Stromal cell of bone marrow (primary cell): ENCODE data around the gene SRI.

Experiments used
- DNase-seq: peaks from one replicate; pipeline ENCODE4 v3.0.0-alpha.2; 2012; ENCODE audit warnings: low read depth

Gene SRI

DNA sequence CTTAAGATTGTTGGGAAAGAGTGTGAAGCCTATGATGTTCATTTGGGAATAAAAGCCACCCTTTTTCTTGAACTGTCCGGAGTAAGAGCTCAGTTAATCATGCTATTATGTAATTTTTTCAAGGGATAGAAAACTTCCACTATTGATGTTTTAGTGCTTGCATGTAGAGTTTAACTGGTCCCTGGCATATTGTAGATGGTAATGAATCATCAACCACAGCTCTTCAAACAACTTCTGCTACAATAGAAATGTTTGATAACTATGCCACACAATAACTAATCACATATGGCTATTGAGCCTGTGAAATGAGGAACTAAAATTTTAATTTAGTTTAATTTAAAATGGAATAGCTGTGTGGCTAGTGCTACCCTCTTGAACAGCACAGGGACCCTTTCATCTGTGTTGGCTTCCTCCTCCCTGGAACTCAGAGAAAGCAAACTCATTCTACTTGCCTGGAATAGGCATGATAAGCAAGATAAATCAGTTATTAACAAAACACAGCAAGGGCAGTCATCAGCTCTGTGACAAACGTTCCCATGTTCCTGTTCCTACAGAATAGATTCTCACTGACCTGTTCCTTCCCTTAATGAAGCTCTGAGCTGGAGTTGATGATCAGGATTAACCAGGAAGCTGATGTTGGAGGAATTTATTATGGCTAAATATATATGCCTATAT, 4.9 kb upstream of the SRI start:
- DNase-seq, result peak; percentile 53

DNA sequence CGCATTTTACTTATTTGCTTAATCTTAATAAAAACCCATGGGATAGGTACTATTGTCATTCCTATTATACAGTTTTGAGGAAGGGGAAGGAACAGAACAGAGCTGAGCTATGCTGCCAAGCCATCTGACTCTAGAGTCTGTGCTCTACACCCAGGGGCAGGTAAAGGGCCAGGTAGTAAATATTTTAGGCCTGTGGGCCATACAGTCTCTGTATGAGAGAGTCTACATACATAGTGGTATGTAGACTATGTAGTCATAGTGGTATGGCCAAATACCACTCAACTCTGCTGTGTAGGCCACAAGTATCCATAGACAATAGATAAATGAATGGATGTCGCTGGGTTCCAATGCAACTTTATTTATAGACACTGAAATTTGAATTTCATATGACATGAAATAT, 3.4 kb upstream of the SRI start:
- DNase-seq, result no peak

DNA sequence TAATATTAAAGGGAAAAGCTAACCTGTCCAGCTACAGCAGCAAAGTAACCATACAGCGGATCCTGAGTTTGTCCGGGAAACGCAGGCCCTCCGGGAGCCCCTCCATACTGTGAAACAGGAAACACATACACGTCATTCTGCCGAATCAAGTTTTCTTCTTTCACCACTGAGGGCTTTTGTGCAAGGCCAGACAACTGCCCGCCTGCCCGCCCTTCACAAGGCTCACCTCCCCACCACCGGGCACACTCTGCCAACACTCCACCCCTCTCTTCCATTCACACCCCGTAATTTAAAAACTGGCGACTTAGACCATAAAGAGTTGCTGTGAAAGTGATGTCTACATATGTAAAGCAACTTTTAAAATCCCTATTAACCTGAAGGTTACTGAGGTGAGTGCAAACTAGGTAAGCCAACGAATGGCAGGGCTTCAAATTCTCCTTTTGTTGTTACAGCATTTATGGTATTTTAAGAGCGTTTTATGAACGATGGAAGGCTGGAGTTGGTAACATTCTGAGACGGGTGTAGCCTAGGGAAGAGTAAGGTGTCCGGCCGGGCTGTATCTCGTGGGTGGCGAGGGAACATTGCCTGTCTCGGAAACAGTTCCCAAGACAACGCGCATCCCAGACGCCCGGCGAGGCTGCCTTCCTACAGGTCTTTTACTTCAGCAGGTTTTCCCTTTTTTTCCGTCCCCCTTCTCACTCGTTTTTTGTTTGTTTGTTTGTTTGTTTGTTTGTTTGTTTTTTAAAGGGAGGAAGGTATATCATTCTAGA, 817 bp downstream of the SRI start:
- DNase-seq, result peak; percentile 42

DNA sequence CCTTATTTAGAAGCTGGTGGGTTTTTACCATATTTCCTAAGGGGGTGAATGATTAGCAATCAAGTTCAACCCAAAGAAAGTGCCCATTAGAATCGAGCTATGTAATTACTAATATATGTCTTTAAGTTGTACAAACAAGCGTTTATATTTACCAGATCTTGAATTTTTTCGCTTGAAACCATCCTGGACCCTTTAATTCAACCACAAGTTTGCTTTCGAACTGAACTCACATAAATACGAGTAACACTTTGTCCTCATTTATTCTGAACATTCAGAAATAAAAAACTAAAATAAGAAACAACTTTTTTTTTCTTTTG, 1.5 kb downstream of the SRI start:
- no peak for DNase-seq

DNA sequence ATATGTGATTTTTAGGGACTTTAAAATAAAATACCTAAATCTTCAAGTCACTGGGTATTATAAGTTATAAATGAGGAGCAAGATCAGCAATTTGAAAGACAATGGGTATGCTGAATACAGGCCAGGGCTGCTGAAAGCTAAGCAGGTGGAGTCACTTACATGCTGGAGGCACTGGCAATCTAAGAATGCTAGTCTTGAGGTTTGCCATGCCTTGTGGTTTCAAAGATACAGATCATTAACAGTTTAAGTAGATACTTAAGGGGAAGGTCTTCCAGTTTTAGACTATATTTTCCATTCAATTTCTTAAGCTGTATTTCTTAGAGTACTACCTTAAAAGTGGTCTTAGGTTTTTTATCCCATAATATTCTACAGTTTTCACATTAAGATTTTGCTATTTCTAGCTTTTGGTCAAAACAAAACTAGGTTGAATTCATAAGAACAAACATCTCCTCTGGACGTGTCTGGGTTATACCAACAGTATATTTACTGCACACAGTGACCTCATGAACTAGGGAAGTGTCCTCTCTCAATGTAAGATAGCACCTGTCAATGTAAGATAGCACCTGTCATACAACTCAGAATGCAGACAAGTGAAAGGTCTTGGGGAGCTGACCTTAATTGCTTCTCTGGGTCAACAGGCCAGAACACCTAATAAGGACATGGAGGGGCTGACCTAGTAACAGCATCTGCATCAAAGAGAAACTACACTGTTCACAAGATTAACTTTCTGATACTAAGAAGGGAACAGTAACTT, 2.0 kb downstream of the SRI start:
- DNase-seq, result no peak

DNA sequence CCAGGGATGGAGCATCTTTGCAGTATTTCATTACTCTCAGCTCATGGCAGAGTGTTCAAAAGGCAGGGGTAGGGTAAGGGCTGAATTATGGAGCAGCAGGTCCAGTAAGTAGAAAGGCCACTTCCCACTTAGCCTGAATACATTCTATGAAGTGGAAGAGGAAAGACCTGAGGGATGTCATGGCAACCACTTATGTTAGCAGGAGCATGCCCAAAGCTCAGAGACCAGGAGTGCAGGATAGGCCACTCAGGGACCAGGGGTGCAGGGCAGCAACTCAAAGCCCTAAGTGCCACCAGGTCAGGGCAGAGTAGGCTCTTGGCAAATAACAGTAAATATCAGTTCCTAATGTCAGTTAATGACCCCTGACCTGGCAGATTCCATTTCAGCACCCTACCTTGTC, 3.6 kb downstream of the SRI start:
- no peak for DNase-seq

DNA sequence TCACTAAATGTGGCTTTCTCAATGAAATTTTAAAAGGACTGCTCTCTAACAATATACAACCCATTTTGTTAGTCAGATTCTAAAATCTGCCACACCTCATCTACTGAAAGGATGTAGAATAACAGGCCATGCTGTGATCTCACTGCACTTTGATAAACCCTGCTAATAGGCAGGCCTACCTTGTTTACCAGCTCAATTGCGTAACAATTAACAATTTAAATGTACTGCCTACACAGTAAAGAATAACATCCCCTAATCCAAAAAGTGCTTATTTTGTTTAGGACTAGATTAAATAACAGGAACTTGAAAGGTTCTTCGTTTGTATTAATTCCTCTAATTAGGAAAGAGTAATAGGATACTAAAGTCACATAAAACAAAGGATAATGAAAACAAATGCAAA, 4.5 kb downstream of the SRI start:
- no peak for DNase-seq

DNA sequence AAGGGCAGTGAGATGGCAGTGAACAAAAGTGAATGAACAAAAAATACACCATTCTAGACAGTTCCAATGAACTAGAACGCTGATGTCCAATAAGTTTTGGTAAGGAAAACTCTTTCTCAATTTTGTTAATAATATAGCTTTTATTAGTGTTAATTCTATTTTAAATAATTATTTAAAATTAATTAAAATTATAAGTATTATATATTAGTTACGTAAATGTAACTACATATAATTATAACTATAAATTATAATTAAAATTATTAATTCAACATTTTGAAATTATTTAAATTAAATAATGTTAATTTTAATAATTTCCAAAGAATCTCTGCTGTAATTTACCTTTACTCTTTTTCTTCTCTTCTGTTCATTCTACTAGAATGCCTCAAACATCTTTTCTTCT, 5.4 kb downstream of the SRI start:
- no peak for DNase-seq

DNA sequence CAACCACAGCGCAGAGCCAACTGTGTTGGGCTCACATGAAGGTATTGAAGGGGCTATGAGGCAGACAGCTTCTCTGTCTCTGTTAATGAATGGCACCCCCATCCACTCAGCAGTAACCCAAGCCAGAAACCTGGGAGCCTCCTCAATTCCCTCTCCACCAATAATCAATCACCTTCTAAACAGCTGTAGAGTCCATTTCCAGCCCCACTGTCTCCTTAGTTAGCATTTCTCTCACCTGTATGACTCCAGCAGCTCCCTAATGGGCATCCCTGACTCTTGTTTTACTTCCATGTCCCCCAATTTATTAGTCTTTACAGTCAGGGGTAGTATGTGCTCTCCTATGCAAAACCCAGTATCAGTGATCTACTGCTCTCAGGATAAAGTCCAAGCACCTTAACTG, 6.9 kb downstream of the SRI start:
- no peak for DNase-seq

DNA sequence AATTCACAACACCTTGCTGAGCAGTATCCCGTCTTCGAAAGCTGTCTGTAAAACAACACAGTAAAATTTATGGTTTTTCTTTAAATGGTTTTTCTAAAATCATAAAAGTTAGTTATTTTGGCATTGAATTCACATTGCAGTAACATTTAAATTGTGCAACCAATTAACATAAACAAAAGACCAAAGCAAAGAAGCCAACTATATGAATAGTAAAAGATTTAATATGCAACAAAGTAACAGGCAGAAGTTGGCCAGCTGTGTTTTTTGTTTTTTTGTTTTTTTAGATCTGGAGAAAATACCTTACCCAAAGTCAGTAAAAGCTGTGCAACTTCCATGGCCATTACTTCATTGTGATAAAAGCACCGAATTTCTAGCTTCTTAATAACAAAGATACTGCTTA, 11.3 kb downstream of the SRI start:
- no peak for DNase-seq

DNA sequence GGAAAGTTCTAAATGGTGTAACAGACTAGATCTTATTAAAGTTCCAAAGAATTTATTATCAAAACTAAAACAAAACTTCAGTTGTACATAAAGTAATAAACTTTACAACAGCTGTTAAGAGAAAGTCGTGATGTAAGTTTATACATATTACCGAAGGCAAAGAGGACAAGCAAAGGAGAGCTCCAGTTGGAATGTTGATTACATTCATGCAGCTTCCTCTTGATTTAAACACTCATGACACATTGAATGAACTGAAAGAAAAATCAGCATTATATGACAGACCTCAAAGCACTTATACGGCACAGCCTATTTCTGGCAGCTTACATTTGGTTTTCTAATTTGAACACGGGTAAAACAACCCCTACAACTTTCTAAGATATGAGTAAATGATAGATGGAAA, 13.6 kb downstream of the SRI start:
- DNase-seq, result no peak

DNA sequence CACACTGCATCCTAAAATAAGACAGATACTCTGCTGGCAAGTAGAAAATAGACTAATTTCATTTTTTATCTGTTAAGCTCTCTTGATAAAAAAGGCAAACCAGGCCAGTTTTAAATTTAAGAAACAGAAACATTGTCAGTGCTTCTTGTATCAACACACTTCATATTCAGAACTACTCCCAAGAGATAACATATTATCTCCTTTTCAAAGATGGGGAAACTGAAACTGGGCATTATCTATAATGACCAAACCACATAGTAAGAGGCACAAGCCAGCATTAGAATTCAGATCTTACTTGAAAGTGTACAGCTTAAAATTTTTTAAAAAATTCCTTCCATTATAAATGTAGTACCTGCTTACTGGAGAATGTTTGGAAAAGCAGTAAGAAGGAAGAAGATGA, 14.7 kb downstream of the SRI start:
- DNase-seq, result no peak

DNA sequence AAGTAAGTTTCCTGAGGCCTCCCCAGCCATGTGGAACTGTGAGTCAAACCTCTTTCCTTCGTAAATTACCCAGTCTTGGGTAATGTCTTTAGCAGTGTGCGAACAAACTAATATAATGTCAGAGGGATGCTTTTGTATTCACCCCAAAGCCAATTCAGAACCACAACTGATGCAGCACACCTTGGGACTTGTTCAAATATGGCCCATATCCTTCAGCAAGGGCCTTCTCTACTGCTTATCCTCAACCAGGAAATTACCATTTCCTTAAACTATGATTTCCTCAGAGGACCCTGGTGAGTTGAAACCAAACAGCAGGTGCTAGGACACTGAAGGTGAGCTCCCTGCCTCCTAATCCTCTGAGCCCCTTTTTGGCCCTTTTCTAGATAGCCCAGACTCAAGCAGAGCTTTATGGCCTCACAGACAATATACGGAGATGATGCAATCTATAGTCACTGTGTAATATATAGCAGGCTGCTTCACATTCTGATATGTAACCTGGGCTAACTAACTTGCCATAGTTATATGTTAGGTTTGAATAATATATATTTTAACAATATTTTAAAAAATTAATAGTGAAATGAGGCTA, 15.2 kb downstream of the SRI start:
- DNase-seq, result no peak

DNA sequence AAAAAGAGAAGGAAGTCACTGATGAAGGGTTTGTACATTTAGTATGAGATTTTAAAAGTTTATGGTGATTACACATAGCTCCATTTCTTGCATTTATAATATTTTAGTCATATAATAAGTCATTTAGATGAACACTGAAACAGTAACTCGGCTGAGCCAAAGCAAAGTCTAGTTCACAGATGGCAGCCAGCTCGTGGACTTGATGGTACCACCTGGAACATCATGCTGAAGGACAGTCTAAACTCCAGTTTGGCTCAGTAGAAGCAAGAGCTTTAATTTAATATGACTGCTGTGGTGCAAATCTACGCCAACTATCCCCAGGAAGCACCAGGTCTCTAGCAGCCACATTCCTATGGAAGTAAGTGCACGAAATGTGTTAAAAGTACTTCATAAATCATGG, 16.4 kb downstream of the SRI start:
- no peak for DNase-seq

DNA sequence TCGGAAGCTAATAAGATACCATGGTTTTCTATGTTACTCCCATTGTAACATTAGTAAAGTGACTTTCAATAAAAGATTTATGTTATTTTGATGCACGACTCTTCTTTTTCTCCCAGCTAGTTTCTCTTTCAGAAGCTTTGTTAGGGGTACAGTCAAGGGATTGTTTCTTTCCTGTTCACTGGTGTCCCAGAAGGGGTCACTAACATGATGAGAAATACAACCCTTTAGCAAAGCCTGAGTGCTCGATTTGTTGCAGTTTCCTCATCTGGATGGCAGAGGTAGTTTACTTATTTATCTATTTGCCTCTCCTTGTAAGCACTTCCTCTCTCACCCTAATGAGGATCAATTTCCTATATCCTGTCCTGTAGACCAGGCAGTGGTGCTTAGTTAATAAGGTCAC, 17.0 kb downstream of the SRI start:
- DNase-seq, result no peak

DNA sequence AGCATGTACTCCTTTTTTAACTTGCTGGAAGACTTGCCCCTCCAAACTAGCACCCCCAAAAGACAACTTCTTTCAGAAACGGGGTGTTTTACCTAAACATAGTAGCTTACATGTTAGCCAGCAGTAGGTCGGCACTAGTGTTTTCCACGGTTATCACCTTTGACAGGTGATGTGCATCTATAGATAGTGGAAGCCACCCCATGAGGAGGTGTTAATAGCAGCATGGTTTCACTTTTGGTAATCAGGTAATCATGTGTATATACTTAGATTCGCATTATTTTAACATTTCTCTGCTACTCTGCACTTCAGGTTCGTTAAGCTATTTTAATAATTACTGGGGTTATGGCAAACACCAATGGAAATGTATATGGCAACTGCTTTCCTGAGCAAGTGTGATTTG, 17.6 kb downstream of the SRI start:
- DNase-seq, result no peak

DNA sequence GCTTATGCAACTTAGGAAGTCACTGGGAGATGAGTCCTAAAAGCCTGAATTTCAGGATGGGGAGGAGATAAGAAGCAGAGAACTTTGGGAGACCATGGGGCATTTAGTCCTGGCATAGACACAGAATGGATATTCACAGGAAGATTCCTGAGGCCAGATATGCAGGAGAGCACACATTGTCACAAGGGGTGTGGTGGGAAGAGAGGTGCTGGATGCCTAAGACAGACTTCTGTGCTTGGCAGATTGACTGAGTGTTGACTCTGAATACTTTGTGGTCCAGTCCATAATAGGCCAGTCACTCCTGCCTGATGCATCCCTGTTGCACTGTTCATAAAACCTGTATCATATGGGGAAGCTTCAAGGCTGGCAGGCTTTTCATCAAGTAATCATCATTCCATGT, 18.5 kb downstream of the SRI start:
- DNase-seq, result no peak

DNA sequence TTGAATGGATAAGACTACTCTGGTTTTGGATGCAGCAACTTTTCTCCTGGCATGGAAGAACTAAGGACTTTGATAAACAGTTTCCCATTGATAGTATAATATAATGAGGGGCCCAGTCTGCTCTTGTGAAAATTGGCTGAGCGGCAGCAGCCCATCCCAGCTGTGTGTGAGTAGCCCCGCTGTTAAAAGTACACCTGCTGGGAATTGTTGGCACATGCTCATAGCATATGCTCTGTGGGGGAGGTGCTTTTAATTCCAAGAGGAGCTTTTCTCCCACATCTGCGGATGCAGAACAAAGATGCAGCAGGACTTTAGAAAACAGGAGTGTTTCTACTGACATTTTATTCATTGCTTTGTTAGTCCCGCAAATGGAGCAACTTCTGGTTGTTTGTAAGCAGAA, 19.0 kb downstream of the SRI start:
- no peak for DNase-seq

DNA sequence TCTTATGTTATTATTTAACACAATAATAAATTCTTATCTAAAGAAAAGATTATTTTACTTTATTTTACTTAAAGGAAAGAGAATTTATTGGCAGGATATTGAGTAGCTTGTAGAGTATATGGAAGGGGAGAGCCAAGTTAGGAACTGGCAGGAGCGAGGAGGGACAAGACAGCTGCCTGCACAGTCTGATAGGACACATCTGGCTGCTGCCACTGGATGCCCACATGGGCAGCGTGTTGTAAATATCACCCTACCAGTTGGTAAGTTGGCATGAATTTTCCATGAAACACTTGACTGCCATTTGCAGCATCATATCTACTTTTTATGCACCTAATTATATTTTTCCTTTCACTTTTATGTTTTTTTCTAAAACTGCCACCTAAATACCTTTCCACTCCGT, 19.6 kb downstream of the SRI start:
- DNase-seq, result no peak

DNA sequence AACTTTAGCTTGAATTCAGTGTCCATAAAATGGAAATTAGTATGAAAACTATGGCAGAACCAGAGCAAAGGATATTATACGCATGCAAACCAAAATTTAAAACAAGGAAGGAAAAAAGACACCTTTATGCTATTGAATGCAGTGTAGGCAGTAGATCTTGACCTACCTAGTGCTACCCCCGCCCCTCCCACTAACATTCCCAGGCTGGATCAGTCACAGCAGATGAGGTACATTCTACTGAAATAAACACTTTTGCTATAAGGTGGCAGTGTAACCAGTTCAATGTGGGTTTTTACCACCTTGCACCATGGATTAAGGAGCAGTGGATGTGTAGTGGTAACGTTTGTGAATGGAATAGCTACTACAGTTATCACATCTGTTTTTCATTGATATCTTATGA, 27.9 kb downstream of the SRI start:
- no peak for DNase-seq

DNA sequence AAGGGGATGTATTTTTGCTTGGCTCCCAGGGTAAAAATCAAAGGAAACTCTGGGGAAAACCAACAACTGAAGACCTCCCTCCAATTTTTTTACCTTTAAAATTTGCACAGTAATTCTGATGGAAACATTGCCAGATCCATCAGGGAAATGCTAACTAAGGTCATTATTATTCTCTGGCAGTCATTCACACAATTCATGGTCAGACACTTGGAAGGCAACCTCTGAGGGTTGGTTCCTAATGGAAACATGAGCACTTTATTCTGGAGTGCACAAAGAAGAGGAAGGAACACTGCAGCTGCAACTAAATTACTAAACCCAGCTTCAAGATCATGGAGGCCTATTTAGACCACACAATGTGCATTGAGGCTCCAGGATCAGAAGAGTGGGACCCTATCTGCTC, 34.2 kb downstream of the SRI start:
- peak; percentile 27 for DNase-seq

DNA sequence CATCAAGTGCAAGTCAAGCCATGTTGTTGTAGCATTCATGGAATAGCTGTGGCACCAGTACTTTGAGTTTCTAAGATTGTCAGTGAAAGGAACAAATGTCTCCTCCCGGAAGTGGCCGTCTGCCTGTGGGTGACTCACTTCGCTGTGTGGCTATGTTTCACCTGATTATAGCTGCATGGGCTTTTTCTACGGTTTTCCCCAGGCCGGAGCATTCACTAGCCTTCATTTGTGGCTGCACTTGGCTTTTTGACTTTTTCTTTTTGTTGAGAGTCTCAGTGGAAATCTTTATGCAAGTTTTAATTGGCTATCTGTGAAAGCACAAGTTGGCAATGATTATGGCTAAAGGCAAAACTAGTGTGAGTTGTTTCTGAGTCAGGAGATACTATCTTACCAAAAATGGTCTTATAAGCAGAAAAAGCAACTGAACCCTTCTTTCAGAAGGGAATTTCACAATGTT, 35.0 kb downstream of the SRI start:
- DNase-seq, result peak; percentile 80

DNA sequence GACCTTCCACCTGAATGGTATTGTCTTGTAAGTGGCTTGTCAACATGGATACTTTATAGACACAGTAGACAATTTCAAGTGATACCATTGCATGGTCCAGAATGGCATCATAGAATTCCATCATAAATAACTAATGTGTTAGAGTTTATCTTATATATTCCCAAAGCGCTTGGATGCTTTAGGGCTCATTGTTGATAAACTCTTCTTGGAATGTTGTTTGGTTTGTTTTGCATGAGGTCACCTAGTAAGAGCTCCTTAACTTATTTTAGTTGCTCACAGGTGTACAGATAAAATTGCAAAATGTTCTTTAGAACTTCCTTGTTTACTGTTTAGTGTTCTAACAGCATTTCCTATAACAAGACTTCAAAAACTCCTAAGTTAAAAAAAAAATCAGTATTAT, 36.8 kb downstream of the SRI start:
- no peak for DNase-seq
